GM18867 (cell line): Measurements from ENCODE around the gene XRN2.
"Not testable (repeated sequence)": the region's sequence is repeated elsewhere in the genome, so short reads cannot be mapped to it uniquely, and the experiment has no call there.

Source experiments
- ATAC-seq: cut with Tn5 transposase; IDR thresholded peaks from one replicate; pipeline ENCODE4 v1.9.1; 2021; ENCODE audit warnings: mild to moderate bottlenecking, moderate library complexity; ENCODE audit not compliant: unreplicated experiment

Gene XRN2

DNA sequence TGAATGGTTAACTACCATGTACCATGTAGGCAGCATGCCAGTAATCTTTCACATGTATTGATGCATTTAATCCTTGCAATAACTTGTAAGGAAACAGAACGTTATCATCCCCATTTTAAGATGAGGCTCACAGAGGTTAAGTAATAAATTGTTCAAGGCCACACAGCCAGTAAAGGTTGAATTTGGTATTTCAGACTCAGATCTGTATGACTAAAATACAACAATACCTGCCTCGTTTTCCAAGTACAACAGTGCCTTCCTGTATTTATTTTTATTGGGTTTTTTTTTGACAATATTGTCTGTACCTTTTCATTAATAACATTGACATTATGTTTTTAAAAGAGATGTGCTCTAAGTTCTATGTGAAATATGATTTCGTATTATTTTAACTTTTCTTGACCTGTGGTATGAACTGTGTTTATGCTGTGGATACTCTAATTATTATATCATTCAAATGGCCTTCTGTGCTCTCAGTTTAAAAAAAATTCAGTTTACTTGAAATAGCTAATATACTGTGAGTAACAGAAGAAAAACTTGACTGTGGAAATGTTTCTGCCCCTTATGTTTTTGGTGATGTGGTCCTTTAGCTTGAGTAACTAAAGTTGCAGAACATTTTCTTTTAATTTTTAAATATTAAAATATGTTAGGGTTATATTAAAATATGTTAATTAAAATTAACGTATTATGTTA is 39.7 kb downstream of the XRN2 start:
- no peak for ATAC-seq

DNA sequence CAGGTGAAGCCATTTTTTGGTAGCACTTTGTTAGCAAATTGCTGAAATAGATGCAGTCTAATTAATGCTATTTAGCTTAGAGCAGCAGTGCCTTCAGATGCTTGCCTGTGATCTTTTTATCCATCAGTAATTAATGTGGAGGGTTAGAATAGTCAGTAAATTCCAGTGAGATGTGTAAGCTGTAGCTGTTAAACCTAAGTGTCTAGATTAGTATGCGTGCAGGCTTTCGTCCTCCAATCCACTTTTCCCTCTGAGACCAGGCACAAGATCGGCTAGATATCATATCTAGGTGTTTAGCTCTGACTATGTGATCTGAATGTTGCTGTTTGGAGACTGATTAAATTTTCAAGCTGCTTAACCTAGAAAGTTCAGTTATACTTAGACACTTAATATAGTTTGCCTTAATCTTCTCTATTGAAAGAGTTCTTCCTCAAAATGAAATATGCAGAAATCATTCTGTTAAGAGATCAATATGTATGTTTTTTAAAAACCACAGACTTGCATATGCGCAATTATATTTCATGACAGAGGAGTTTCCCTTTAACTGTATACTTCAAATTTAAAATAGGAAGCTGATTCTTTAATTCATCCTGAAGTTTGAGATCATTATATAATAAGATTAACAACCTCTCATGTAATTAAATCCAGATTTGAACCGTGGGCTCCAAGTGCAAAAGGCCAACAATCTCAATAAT is 41.2 kb downstream of the XRN2 start:
- no peak for ATAC-seq

DNA sequence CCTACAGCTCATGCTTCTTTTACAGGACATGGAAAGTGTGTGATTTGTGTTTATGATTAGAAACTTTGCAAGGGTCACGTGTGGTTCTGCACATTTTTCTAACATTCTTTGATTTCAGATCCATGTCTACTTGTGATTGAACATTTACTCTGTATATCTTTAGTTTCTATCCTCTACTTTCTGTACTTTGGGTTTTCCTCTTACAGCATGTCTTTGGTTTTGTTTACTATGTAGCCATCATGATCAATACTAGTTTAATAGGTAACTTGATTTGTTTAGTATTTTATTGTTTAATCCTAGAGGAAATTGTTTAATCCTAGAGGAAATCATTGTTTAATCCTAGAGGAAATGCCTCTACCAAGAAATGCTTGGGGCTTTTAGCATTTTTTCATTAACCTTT is 41.8 kb downstream of the XRN2 start:
- no peak for ATAC-seq

DNA sequence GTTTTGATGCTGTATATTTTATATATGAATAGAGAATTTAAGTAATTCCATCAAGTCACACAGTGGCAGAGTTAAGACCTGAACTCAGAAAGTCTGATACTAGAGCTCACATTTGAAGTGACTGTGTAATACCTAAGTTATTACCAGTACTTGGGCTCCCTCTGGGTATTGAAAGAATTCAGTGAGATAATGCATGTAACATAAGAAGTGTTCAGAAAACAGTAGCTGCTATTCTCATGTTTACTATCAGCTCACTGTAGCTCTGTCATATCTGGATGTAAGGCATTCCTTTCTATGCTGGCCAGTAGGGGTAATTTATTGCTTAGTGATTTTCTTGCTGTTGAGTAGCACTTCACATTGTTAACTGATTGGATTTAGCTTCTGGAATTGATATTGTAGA is 49.6 kb downstream of the XRN2 start:
- ATAC-seq = no peak

DNA sequence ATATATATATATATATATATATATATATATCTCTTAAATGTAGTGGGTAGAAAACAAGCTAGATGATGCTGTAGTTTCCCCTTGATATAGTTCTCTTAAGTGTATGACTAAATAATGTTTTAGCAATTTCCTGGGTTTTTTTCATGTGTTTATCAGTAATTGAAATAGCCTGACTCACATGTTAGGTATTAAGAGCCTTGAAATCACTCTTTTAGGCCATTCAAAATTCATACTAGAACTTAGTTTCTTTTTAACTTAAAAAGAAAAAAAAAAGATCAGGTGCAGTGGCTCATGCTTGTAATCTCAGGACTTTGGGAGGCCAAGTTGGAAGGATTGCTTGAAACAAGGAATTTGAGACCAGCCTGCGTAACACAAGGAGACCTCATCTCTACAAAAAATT is 50.1 kb downstream of the XRN2 start:
- ATAC-seq = no peak

DNA sequence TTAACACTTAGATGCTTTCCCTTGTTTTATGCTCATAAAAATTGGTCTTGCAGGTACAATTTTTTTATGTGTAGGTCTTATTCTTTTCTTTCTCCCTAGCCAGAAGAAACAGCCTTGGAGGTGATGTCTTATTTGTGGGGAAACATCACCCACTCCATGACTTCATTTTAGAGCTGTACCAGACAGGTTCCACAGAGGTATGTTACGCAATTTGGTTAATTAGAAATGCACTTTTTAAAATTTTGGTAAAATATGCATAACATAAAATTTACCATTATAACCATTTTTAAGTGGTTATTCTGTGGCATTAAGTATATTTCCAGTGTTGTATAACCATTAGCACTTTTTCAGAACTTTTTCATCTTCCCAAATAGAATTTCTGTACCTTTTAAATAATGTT is 52.9 kb downstream of the XRN2 start:
- ATAC-seq = no peak

DNA sequence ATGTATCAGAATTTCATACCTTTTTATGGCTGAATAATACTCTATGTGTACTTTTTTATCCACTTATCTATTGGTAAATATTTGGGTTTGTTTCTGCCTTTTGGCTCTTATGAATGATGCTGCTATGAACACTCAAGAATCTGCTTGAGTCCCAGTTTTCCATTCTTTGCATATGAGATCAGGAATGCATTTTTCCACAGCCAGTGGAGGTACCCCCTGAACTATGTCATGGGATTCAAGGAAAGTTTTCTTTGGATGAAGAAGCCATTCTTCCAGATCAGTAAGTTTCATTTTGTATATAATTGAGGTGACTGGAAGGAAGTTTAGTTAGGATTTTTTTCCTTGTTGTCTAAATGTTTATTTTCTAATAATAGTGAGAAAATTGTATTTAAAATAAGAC is 53.3 kb downstream of the XRN2 start:
- no peak for ATAC-seq

DNA sequence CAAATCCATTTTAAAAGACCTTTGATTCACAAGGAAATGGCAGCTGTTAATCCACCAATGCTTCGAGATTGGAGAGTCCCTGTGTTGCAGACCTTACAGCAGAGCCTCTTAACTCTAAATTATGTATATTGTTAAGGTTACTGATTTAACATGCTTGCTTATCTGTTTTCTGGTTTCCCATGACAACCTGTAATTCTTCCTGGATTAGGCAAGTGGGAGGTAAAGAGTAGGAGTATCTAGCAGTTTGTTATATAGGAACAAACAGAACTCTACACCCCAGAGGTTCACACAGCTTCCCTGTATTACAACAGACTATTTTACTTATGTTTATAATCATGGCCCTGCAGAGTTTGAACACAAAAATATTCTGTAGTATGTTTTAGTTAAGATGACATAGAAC is 54.7 kb downstream of the XRN2 start:
- no peak for ATAC-seq

DNA sequence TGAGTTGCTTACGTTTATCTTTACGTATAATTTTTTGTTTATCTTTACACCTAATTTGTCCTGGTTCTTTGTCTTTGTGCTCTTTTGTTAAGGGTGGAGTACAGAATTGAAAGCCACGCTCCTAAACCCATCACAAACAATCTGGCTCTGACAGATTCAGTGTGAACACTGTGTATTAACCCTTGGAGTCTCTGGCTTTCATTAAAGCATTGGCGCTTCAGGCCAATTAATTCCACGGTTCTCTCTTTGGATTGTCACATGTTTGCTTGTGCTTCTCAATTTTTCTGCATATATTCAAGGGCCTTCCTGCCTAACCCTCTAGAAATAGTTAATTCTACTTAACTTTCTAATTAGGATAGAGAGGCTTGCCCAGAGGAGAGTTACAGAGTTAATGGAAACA is 55.6 kb downstream of the XRN2 start:
- ATAC-seq = no peak

DNA sequence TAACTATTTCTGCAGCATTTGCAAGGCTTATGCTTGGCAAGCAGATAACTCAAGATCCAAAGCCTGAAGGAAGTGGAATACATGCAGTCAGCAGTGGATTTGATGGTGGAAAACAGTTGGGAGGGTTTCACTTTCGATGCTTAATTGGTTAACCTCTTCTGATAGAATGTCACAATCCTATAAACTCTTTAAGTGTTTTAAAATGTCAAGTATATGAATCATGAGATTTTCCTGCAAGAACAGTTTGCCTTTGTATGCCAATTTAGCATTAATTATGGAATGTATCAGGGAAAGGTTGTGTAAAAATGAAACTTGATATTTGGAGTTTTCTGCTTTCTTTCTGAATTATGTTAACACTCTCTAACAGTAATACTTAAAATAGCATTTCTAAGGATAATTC is 57.6 kb downstream of the XRN2 start:
- no peak for ATAC-seq

DNA sequence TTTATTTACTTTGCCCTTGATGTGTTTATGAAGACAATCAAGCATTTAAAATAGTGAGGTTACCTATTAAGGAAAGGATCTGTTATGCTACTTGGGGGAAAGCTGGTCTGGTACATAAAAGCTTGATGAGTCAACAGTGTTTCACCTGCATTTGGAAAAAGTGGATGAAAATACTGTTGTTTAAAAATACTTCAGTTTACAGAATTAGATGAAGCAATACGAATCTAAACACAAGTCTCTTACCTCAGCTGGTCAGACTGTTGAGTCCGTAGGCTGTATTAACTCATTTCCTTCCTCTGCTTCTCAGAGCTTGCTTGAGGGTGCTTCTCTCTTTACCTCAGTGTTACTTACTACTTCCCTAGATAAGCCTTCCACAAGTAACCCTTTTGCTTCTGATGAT is 58.1 kb downstream of the XRN2 start:
- ATAC-seq = no peak

DNA sequence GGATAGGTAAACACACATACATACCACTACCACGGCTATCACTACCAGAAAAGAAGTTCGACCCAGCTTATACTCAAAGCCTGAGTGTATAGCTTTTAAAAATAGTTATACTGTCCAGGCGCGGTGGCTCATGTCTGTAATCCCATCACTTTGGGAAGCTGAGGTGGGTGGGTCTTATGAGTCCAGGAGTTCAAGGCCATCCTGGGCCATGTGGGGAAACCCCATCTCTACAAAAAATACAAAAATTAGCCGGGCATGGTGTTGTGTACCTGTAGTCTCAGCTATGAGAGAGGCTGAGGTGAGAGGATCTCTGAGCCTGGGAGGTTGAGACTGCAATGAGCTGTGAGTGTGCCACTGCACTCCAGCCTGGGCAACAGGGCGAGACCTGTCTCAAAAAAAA is 61.3 kb downstream of the XRN2 start:
- ATAC-seq = no peak

DNA sequence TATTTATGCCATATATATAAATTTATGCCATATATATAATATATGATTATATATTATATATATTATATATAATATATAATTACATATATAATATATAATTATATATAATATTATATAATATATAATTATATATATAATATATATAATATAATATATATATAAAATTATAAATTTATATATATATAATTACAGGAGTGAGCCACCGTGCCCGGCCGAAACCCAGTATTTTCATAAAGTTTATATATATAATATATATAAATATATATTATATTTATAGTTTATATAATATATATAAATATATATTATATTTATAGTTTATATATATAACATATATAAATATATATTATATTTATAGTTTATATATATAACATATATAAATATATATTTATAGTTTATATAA is 62.6 kb downstream of the XRN2 start:
- no peak for ATAC-seq

DNA sequence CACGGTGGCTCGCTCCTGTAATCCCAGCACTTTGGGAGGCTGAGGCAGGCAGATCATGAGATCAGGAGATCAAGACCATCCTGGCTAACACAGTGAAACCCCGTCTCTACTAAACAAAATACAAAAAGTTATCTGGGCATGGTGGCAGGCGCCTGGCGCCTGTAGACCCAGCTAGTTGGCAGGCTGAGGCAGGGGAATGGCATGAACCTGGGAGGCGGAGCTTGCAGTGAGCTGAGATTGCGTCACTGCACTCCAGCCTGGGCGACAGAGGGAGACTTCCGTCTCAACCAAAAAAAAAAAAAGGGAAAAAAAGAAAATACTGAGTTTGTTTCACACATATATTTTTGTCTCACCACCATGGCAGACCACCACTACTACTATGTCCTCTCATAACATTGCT is 63.1 kb downstream of the XRN2 start:
- not testable (repeated sequence) for ATAC-seq

DNA sequence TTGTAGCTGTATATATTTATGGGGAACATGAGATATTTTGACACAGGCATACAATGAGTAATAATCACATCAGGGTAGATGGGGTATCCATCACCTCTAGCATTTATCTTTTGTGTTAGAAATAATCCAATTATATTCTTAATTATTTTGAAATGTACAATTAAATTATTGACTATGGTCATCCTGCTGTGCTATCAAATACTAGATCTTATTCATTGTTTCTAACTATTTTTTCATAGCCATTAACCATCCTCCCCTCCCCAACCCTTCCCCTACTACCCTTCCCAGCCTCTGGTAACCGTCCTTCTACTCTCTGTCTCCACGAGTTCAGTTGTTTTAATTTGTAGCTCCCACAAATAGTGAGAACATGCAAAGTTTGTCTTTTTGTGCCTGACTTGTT is 65.7 kb downstream of the XRN2 start:
- no peak for ATAC-seq

DNA sequence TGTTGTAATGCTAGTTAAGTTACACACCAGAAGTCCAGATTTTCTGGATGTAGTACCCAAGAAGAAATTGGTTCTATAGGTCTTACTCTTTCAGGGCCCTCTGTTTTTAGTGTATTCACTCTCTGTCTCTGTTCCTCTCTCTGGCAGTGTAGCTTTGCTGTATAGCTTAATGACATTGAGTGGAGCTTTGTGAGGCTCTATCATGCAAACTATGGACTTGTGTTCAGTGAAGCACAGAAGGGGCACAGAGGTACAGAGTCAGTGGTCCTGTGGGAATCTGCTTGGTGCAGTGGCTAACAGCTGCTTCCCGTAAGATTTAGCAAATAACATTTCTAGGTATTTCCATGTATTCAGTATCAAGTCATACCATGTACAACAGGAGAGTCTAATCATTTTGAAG is 68.1 kb downstream of the XRN2 start:
- ATAC-seq = no peak

DNA sequence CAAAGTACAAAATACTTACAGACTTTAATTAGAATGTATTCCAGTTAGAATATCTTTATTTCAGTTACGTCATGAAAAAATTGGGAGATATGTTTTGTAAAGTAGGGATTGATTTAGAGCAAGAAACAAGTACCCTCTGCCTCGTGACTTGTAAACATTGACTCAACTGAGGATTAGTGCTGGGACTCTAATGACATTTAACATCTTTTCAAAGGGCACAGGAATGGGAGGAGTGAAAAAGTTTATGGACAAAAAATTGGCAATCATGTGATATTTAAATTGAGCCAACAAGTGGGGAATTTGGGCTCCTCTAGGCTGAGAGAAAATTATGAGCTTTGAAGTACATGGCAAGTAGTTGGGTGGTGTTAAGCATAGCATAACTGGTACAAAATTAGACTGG is 68.9 kb downstream of the XRN2 start:
- ATAC-seq = no peak

DNA sequence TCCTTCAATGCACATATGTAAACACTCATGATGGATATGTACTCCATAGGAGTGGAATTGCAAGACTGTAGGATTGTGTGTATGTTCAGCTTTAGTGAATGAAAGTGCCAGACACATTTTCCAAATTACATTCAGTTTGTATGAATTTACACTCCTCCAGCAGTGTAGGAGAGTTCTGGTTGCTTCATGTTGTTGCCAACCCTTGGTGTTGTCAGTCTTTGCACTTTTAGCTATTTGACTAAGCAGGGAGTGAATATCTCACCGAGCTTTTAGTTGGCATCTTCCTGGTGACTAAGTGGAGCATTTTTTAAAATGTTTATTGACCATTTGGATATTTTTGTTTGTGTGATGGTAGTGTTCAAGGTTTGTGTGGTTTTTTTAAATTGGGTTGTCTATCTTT is 70.3 kb downstream of the XRN2 start:
- no peak for ATAC-seq

DNA sequence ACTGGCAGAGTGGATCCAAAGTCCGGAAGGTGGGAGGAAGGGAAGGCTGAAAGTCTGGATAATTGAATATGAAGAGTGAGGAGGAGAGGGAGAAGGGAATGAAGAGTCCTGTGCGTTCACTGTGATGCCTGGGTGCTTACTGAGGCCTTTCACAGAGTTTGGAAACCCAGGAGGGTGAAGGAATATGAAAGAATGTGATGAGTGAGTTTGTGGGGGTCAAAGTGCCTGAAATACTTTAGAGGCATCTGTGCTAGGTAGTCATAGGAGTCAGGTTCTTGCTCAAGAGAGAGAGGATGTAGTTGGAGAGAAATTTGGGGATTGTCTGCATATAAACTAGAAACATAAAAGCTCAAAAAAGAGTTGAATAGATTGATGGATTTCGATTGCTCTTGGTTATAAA is 73.5 kb downstream of the XRN2 start:
- ATAC-seq = no peak

DNA sequence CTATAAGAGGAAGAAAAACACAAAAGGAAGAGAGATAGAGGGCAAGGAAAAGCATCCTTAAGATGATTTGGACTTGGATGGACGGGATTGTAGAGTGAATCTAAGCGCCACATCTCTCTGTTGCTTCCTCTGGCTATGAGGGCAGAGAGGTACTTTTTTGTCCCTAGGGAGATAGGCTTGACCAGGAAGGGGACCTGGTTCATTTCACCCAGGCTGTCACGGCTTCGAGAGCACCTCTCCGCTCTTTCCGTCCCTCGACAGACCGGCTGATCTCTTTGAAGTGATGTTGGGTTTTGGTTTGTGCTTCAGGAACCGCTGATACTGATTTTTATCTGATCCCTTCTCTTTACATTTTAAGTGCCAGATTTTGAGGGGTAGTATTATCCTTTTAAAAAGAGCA is 74.6 kb downstream of the XRN2 start:
- no peak for ATAC-seq

DNA sequence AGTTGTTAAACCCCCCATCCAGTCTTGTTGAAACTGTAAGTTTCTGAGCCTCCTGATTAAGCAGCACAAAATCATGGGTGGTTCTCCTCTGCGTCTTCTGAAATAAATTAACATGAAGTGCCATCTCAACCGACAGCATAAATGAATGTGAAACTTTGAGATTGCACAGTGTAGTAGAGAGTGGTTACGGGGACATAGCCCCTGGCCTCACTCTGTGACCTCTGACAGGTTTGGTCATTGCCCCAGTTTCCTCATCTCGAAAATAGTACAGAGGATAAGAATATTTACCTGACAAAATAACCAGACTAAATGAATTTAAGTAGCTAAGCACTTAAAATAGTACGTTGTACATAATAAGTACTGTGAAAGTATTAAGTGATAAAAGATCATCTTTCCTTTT is 75.1 kb downstream of the XRN2 start:
- ATAC-seq = no peak

DNA sequence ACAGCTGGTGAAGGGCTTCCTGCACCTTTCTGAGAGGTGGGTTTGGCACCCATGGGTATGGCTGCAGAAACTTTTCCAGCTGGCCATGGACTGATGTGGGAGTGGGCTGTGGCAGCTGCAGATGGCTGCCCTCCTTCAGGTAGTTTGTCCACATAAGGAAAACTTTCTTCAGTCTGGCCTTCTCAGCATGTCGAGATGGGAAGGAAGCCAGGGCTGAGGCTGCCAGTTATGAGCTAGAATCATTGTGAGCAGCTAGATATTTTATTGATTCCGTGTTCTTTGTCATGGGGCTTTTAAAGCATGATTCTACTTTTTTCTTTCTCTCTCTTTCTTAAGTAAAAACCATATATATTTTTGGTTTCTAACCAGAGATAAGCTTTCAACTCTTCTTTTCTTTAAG is 77.6 kb downstream of the XRN2 start:
- ATAC-seq = no peak

DNA sequence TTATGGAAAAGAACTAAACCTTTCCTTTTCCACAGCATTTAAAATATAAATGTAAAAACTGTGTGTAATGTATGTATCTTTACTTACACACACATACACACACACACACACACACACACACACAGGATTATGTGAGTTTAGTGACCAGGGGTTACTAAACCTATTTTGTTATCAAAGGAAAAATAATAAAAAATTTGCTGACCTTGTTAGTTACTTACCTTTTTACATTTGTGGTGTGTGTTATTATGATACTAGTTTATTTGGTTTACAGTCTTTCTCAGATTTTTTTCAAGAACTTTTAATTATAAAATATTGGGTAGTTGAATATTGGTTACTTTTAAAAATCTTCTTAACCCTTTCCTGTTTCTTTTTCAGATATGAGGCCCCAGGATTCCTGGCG is 78.5 kb downstream of the XRN2 start:
- no peak for ATAC-seq
